ENCODE results near the gene IL17REL. TPM values are rescaled to one million over a fixed set of nuclear protein-coding genes. Genes with fewer than 3 reads are reported as not detected.

The IL17REL gene
- total RNA-seq, 1 donor from 2014 or later = 0.17 TPM

DNA sequence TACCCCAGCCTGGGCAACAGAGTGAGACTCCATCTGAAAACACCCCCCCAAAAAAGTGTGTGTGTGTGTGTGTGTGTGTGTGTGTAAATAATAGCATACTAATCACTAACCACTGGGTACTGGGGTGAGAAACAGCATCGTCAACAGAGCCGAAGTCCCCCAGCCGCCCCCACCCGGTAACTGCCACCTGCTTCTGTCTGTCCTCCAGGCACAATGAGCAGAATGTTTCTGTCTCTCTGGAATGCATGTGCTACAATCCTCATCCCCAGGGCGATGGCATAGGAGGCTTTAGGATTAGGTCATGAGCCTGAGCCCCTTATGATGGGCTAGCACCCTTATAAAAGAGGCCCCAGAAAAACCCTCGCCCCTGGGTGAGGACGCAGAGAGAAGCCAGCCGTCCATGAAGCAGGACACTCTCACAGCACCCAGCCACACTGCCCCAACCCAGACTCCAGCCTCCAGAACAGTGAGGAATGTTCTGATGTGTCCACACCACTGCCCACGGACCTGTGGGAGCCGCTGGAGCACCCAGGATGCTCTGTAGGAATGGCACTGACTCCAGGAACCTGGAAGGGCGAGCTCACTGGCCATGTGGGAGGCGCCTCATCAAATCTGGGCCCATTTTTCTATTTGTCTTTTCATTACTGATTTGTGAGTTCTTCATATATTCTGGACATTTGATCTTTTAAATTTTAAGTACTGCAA lies 35.6 kb upstream of the IL17REL start:
- H3K4me1 Mint-ChIP-seq (ENCODE audit: low read depth) = peaks cover 10% of the 10 kb centered on the region
- H3K4me3 Mint-ChIP-seq (ENCODE audit: unreplicated experiment) = no peak overlapping the region
- TF ChIP-seq, protein P1, sequence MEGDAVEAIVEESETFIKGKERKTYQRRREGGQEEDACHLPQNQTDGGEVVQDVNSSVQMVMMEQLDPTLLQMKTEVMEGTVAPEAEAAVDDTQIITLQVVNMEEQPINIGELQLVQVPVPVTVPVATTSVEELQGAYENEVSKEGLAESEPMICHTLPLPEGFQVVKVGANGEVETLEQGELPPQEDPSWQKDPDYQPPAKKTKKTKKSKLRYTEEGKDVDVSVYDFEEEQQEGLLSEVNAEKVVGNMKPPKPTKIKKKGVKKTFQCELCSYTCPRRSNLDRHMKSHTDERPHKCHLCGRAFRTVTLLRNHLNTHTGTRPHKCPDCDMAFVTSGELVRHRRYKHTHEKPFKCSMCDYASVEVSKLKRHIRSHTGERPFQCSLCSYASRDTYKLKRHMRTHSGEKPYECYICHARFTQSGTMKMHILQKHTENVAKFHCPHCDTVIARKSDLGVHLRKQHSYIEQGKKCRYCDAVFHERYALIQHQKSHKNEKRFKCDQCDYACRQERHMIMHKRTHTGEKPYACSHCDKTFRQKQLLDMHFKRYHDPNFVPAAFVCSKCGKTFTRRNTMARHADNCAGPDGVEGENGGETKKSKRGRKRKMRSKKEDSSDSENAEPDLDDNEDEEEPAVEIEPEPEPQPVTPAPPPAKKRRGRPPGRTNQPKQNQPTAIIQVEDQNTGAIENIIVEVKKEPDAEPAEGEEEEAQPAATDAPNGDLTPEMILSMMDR (IDR thresholded peaks at IDR 0.05) = no peak

DNA sequence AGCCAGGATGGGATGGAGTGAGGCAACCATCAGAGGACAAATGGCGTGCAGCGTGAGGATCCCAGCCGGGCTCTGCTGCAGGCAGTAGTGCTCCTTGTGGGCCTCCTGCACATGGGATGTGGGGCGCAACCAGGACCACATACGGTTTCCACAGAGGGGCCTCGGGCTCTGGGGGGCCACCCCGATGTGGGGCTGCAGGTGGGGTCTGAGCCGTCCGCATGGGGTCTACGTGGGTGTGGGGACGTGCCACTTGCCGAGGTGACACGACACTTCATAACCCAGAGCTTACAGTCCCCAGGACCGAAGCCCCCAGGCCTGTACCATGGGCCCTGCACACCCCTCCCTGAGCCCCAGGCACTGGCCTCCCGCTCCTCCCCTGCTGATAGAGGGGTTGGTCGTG lies 34.8 kb upstream of the IL17REL start:
- DNase-seq (ENCODE audit: low spot score) = peak; percentile 83
- TF ChIP-seq, protein P1 (IDR thresholded peaks at IDR 0.05) = no peak
- no peak overlapping the region for H3K27ac Mint-ChIP-seq (ENCODE audit: unreplicated experiment)
- peaks cover 2% of the 10 kb centered on the region for H3K27me3 Mint-ChIP-seq (ENCODE audit: low read depth)
- H3K9me3 Mint-ChIP-seq (ENCODE audit: low read depth) = peaks cover 20% of the 10 kb centered on the region
- no peak overlapping the region for H3K4me3 Mint-ChIP-seq (ENCODE audit: unreplicated experiment)
- peaks cover 10% of the 10 kb centered on the region for H3K4me1 Mint-ChIP-seq (ENCODE audit: low read depth)
- peaks cover 3% of the 10 kb centered on the region for H3K36me3 Mint-ChIP-seq (ENCODE audit: low read depth)

More for the DNA sequence above, 35.6 kb upstream of the IL17REL start:
- Mint-ChIP-seq H3K27ac (ENCODE audit: unreplicated experiment) (no peak overlapping the region), H3K9me3 (ENCODE audit: low read depth) (peaks cover 21% of the 10 kb centered on the region), H3K36me3 (ENCODE audit: low read depth) (peaks cover 5% of the 10 kb centered on the region), H3K27me3 (ENCODE audit: low read depth) (no peaks in the 10 kb centered on the region)
- peak; percentile 52 for DNase-seq (ENCODE audit: low spot score)

DNA sequence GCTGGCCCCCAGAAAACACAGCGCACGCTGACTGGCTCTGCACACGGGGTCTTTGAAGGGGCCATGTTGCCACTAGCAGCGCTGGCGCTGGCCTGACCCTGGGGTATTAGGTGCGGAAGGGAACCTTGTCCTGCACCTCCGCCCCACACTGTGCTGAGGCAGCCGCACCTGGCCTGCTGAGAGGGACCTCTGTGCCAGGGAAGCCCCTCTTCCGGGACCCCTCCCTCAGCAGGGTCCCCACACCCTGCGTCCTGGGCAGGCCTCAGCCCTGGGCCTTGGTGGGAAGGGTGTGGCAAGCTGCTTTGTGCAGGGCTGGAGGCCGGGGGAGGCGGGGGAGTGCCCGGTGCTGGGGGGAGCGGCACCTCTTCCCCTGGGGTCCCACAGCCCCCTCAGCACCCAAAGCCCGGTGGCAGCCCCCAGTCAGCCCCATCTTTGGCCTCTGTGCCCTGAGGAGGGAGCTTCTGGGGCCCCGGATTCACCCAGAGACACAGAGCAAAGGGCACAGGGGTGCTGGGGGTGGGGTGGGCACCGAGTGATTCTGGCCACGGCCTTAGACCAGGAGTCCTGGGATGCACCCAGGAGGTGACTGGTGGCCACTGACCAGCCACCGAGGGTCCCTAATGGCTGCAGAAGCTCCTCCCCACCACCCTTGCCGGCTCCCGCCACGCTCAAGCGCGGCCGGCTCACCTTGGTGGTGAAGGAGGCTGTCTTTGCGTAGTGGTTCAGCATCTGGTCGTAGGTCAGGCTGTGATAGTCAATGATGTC lies 34.1 kb upstream of the IL17REL start:
- peaks cover 3% of the 10 kb centered on the region for H3K36me3 Mint-ChIP-seq (ENCODE audit: low read depth)
- H3K4me1 Mint-ChIP-seq (ENCODE audit: low read depth) = peaks cover 10% of the 10 kb centered on the region
- peaks cover 18% of the 10 kb centered on the region for H3K9me3 Mint-ChIP-seq (ENCODE audit: low read depth)
- peak; percentile 67 for DNase-seq (ENCODE audit: low spot score)
- TF ChIP-seq, protein P1 (IDR thresholded peaks at IDR 0.05) = no peak
- peaks cover 4% of the 10 kb centered on the region for H3K27me3 Mint-ChIP-seq (ENCODE audit: low read depth)
- H3K27ac Mint-ChIP-seq (ENCODE audit: unreplicated experiment) = no peak overlapping the region
- H3K4me3 Mint-ChIP-seq (ENCODE audit: unreplicated experiment) = no peak overlapping the region

DNA sequence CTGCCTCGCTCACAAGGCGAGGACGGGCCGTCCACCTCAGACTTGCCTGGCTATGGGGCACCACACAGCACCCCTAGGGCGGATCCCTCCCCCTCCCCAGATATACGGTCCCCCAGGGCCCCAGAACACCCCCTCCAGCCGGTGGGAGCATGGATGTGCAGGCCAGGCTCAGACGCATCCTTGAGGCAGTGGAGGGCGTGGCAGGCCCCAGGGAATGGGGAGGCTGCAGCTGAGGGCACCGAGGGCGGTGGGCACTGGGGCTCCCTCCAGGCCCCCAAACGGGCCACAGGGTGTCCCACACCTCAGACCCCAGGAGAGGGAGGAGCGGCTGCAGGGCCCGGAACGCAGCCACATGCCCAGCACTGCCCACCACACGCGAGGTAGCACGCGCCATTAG lies 33.5 kb upstream of the IL17REL start:
- DNase-seq (ENCODE audit: low spot score) = peak; percentile 75
- Mint-ChIP-seq H3K27ac (ENCODE audit: unreplicated experiment) (no peak overlapping the region), H3K36me3 (ENCODE audit: low read depth) (peaks cover 3% of the 10 kb centered on the region), H3K27me3 (ENCODE audit: low read depth) (peaks cover 4% of the 10 kb centered on the region), H3K9me3 (ENCODE audit: low read depth) (peaks cover 12% of the 10 kb centered on the region), H3K4me1 (ENCODE audit: low read depth) (peaks cover 8% of the 10 kb centered on the region), H3K4me3 (ENCODE audit: unreplicated experiment) (no peak overlapping the region)
- TF ChIP-seq, protein P1 (IDR thresholded peaks at IDR 0.05) = no peak

DNA sequence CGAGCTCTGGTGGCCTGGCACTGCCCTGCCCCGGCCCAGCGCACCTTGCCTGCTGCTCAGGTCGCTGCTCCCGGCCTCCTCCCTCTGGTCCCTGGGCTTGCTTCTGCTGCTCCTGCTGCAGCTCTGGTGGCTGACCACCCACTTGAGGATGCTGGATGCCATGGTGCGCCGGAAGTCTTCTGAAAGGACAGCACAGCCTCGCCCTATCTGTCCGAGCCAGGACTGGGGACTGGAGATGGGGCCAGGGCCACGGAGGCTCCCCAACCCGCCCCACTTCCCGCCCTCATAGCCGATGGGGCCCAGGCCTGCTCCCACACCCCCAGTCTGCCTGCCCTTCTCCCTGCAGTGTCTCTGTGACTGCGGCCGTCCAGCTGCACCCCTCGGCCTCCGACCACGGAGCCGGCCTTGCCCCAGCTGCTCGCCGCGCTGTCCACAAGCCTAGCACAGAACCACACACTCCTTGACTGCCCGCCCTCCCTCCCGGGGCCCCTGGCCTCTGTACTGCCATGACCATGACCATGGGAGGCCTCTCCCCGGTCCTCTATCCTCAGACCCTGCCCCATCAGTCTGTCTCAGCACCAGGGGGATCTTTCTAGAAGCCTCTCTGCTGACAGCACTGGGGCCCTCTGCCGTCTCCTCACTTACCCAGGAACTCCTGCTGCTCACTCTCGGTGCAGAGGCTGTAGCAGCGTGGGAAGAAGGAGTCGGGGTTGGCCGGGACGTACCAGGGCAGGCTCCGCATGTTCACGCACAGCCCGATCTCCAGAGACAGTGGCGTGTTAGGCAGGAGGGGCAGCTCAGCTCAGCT lies 32.9 kb upstream of the IL17REL start:
- DNase-seq (ENCODE audit: low spot score) = peak; percentile 90
- Mint-ChIP-seq H3K9me3 (ENCODE audit: low read depth) (peaks cover 11% of the 10 kb centered on the region), H3K36me3 (ENCODE audit: low read depth) (peaks cover 3% of the 10 kb centered on the region), H3K27ac (ENCODE audit: unreplicated experiment) (no peak overlapping the region), H3K4me3 (ENCODE audit: unreplicated experiment) (no peak overlapping the region), H3K4me1 (ENCODE audit: low read depth) (peaks cover 2% of the 10 kb centered on the region), H3K27me3 (ENCODE audit: low read depth) (peaks cover 4% of the 10 kb centered on the region)
- TF ChIP-seq, protein P1 (IDR thresholded peaks at IDR 0.05) = no peak
